ENCODE measurements around the gene ATP6V0A1.
"Not testable (repeated sequence)": the region's sequence is repeated elsewhere in the genome, so short reads cannot be mapped to it uniquely, and the experiment has no call there.

ATP6V0A1 gene

GRCh38 chr17:42441371-42442195 lies 17.1 kb upstream of the ATP6V0A1 start:
- TF ChIP-seq CTCF (IDR thresholded peaks at IDR 0.05; ENCODE audit: insufficient read depth, low read depth, low read length, missing control alignments), result no peak
- no peak for DNase-seq (ENCODE audit: low read depth)
- H3K4me3 ChIP-seq (ENCODE audit: low read depth, low read length), result no peak overlapping the region

- no peak overlapping the region for H3K4me3 ChIP-seq (ENCODE audit: low read depth, low read length)
- no peak for TF ChIP-seq CTCF (IDR thresholded peaks at IDR 0.05; ENCODE audit: insufficient read depth, low read depth, low read length, missing control alignments)
Measured at GRCh38 chr17:42442196-42442565, 16.5 kb upstream of the ATP6V0A1 start.

GRCh38 chr17:42449176-42449575 lies 9.5 kb upstream of the ATP6V0A1 start:
- not testable (repeated sequence) for H3K4me3 ChIP-seq (ENCODE audit: low read depth, low read length); DNase-seq (ENCODE audit: low read depth)

More at GRCh38 chr17:42442196-42442565, 16.5 kb upstream of the ATP6V0A1 start:
- no peak for DNase-seq (ENCODE audit: low read depth)

GRCh38 chr17:42449838-42450237 lies 8.8 kb upstream of the ATP6V0A1 start:
- not testable (repeated sequence) for H3K4me3 ChIP-seq (ENCODE audit: low read depth, low read length); DNase-seq (ENCODE audit: low read depth)

GRCh38 chr17:42451270-42451669 lies 7.4 kb upstream of the ATP6V0A1 start:
- not testable (repeated sequence) for DNase-seq (ENCODE audit: low read depth); H3K4me3 ChIP-seq (ENCODE audit: low read depth, low read length)

GRCh38 chr17:42453439-42453838 lies 5.2 kb upstream of the ATP6V0A1 start:
- no peak for TF ChIP-seq CTCF (IDR thresholded peaks at IDR 0.05; ENCODE audit: insufficient read depth, low read depth, low read length, missing control alignments)
- H3K4me3 ChIP-seq (ENCODE audit: low read depth, low read length), result no peak overlapping the region
- DNase-seq (ENCODE audit: low read depth), result no peak

- H3K4me3 ChIP-seq (ENCODE audit: low read depth, low read length); DNase-seq (ENCODE audit: low read depth): not testable (repeated sequence)
Measured at GRCh38 chr17:42454987-42455386, 3.7 kb upstream of the ATP6V0A1 start.

- H3K4me3 ChIP-seq (ENCODE audit: low read depth, low read length), result peak overlapping the region; percentile 42
- no peak for TF ChIP-seq CTCF (IDR thresholded peaks at IDR 0.05; ENCODE audit: insufficient read depth, low read depth, low read length, missing control alignments)
- DNase-seq (ENCODE audit: low read depth), result peak; percentile 66
Measured at GRCh38 chr17:42456223-42457106, 2.2 kb upstream of the ATP6V0A1 start.

Data from GM12865 (cell line).